Measurements from ENCODE around the gene BRD3OS.

Gene BRD3OS

DNA sequence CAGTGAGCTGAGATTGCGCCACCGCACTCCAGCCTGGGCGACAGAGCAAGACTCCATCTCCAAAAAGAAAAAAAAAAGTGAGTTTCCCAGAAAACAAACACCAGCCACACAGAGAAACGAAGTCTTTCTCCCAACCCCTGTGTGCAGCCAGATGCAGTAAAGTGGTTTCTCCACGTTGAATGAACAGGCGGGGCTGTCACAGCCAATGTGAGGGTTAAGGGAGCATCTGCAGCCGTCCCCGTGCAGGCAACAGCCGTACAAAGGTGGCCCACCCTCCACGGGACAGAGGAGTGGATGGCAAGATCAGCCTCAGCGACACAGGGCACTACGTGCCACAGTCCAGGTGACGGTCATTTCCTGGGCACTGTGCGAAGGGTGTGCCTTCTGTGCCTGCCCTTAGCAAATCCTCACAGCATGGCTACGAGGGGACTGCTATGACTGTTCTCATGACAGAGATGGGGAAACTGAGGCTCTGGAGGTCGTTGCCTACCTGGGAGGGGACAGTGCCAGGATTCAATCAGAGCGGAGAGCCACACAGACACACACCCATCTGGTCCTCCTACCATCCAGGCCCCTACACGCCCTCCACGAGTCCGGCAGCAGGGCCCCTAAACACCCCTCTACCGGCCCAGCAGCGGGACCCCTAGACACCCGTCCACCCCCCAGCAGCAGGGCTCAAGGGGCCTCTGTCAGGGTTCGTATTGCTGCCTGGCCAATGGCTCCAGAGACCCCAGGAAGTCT is 35.5 kb upstream of the BRD3OS start:
- DNase-seq, result no peak

DNA sequence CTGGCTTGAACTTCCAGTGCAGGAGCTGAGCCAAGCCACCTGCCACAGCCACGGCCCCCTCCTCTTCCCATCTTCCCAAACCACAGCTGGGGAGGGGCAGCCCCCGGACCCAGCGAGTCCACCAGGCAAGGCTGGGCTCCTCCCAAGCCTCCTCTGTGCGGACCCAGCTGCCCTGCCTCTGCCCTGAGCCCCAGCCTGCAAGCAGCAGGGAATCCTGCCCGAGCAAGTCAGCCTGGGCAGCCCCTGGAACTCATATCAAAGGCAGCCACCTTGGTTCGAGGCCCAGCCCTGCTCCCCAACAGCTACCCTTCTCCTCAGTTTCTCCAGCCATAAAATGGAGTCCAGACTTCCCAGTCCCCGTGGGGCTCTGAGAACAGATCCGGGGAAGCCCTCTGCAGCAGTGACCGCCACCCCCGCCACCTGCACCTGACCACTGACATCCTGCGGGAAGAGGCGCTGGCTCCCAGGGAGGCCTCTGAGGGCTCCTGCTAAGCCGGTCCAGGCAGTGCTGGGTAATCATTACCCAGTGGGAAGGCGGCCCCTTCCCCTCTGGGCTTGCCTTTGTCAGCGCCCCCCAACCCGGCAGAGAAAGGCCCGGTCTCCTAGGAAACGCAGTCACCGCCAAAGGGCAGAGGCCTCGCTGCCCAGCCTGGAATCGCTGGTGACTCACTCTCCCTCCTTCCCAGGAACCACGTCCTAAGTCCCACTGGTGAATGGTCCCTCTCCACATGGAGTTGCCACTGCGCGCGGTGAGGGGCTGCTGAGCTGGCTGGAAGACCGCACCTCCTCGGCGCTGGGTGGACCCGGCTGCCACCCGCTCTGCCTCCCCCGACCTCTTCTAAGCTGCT is 34.7 kb upstream of the BRD3OS start:
- DNase-seq, result no peak

DNA sequence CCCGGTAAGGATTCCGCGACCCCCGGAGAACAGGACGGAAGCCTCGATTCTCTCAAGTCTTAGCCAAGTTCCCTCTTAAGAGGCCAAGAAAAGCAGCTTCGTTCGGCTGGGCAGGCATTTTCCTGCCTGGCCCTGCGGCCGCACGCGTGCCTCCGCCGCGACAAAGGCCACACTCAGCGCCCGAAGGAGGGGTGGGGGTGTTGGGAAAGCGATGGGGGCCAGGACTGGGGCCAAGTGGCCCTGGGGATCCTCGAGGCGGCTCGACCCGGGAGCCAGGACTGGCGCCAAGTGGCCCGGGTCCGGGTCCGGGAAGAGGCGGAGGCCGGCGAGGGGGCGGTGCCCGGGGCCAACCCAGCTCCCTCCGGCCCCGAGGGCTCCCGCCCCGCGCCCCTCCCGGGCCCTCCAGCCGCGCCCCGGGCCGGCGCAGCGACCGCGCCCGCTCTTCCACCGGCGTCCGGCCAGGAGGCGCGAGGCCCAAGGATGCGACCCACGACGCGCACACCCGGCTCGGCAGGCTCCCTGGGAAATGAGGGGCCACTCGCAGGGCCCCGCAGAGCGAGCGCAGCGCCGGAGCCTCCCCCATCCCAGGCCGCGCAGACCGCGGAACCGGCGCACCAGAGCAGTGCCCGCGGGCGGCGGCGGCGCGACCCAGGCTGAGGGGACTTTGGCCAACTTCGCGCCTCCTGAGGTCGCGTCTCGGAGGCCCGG is 33.9 kb upstream of the BRD3OS start:
- DNase-seq, result peak in 1 of 2 donors; percentile 9

DNA sequence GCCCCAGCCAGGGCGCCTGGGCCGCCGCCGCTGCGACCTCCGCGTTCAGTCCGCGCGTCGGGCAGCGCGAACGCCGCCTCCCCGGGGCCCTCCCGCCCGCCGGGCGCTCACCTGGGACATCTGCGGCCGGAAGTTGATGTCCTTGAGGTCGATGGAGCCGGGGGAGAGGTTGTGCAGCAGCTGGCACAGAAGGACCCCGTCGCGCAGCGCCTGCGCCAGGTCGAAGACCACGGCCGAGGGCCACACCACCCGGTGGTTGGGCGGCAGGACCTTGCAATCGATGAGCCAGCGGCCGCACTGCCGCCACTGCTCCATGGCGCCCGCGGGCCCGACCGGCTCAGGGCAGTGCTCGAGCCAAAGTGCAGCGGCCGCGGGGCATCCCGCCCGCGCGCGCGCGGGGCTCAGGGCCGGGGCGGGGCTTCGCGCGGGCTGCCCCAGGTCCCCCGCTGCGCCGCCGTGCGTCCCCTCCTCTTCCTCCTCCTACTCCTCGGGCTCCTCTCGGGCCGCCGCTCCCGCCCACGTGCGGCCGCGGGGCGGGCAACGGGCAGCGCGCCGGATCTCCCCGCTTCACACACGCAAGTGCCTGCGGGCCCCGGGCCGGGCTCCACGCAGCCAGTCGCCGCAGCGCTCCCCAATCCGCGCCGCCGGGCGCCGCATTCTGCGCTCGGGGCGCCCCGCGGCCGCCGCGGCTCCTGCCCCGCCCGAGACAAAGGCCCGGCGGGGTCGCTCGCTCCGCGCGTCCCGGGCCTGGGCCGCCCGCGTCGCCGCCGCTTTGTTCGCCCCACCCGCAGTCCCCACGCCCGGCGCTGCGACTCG is 33.1 kb upstream of the BRD3OS start, which contains the start of gene VAV2:
VAV2 (minus strand) TSS at position 361 of the 816 bp plus-strand sequence; CDS start at position 315, 46 bp downstream.
- DNase-seq, result peak; percentile 40 to 70

DNA sequence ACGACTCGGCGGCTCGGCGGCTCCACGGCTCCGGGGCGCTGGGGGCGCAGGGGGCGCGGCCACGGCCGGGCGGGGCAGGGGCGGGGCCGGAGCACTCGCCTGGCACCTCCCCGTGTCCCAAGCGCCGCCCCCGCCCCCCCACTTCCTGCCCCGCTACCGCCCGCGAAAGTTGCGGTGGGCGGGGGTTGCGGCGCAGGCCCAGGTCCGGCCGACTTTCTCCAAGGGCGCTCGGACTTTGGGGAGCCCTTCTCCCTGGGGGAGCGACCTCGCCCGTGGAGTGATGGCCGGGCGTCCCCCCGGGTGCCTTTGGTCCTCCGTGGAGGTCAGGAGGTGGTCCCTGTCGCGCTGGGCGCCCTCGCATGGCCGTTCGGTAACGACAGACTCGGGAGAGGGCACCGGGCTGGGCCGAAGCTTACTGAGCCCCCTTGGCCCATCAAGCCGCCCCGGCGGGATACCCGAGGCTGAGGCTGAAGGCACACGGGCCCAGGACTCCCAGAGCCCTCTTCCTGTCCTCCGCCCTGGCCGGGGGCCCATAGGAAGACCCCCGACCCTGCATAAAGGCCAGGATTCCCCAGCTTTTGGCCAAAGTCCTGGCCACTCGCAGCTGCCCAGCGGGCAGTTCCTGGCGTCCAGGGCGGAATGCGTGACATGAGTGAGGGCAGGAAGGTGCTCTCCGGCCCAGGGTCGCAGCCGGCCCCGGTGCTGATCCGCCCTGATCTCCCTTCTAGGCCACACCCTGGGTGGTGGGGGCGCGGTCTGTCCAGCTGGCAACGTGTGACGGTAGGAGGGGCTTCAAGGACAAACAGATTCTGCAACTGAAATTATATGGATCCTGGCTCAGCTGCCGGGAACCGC is 32.3 kb upstream of the BRD3OS start:
- peak; percentile 79 to 85 for DNase-seq

DNA sequence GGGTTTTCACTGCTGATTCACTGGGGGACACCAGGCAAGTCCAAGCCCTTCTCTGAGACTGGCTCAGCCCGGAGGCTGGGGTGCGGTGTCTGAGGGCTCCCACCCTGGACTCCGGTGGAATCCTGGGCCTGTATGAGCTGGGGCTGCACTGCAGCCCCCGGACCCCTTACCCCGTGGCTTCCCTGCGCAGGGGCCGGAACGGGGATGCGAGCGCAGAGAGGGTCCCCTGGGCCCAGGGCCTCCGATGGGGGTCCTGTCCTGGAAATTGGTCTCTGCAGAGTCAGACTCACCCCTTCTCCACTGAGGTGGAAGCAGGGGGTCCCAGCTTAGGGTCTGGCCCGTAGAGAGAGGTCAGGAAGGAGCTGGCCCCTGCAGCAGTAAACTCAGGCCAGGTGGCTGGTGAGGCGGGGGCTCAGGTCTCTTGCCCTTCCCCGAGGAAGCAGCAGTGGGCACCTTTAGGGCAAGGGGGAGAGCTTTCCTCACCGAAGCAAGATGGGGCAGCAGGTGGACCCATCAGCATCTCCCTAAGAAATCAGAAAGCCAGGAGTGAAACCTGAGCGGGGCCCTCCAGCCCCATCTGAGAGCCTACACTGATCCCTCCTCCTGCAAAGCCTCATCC is 31.5 kb upstream of the BRD3OS start:
- no peak for DNase-seq

DNA sequence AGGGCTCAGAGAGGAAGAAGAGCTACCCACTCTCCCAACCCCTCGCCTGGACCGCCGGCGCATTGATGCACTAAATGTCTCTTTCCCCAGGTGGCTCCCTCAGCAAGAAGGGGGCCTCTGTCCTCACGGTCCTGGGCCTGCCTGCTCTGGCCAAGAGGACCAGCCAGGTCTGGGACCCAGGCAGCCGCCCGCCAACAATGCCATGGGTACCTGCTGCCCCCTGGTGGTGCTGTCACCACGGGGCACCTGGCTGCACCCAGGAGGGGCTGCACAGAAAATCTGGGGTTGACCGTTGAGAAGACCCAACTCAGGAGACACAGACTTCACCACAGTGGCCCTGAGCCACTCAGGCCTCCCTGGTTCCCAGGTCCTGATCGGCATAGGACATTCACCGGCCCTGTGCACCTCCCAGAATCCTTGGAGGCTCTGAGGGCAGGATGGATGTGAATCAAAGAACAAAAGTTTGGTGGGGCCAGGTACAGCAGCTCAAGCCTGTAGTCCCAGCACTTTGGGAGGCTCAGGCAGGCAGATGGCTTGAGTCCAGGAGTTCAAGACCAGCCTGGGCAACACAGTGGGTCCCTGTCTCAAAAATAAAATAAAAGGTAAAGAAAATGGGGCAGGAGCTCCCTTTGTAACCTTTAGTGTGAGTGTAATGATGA is 30.8 kb upstream of the BRD3OS start:
- DNase-seq, result peak; percentile 86 to 88

DNA sequence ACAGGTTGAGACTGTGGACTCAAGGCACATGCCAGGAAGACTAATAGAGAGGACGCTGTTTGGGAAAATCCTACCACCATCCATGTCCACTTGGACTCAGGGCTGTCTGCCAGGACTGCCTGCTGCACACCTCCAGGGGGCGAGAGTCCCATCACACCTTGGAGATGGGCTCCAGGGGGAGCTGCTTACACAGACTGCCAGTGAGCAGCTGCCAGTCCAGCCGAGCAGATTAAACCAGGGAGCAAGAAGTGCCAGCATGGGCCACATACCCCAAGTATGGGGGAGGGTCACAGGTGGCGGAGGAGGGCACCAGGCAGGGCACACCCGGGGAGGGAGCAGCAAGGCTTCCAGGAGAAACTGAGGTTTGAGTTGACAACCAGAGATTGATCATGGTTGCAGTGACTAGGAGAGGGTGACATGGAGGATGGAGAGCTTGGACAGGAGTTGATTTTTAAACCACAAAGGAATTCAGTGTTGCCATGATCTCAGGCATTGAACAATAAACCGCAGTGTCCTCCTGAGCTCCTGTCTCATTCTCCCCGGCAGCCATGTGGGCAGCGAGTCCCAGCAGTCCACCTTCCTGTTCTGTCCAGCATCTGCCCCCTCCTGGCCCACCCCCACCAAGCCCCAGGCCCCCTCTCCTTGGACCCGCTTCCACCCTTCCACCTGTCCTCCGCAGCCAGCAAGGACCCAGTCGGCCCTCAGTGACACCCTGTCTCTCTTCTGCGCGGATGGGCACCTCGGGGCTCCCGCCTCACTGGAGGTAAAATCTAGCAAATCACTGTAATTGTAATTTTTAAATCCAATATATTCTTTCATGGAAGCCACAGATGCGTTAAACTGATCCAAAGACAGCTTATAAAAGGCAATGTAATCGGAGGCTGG is 30.0 kb upstream of the BRD3OS start:
- DNase-seq, result peak in 1 of 2 donors; percentile 9

DNA sequence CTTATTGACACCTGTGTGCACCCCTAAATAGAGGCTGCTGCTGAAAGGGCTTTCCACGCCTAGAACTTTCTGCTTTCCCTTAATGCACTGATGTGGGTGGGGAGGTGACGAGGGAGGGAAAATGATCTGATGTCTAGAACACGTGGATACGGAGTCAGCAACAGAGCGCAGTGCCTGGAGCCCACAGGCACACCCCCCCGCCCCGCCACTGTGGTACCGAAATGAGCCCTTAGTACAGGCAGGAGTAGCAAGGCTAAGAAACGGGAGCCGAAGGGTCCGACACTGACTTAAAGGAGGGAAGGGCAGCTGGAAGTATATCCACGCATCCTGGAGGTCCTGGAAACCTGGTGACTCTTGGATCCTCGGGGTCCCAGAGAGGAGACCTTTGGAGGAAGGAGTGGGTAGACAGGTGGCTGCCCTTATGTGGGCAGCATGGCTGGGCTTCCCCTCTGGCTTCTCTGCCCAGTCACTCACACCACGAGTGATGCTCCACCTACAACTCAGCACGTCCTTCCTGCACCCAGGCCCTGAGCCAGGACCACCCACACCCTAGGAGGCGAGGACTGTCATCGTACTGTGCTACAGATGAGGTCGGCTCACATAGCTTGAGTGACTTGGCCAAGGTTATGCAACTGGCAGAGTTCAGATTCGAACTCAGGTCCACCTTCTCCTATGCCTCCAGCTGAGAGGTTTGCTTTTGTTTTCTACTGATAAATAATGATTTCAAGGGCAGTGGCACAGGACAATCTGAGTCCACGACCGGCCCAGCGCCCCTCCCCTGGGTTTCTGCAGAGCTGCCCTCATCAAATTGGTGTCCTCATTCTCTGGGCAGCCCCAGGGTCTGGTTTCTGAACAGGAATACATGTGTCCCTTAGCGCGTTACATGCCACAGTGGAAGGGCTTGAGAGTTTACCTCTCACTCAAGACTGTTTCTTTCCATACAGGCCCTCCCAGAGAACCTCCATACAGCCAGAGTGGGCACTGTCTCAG is 28.5 kb upstream of the BRD3OS start:
- DNase-seq, result no peak

DNA sequence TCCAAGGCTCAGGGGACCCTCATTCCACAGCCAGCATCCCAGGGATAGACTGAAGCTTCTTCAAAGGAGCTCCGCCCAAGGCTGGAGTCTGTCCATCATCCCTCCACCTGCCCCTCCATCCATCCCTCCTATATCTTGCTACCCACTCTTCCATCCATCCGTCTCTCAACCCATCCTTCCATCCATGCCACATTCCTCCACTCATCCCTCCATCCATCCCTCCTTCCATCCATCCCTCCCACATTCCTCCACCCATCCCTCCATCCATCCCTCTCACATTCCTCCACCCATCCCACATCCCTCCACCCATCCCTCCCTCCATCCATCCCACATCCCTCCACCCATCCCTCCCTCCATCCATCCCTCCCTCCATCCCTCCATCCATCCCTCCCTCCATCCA is 27.7 kb upstream of the BRD3OS start:
- no peak for DNase-seq

DNA sequence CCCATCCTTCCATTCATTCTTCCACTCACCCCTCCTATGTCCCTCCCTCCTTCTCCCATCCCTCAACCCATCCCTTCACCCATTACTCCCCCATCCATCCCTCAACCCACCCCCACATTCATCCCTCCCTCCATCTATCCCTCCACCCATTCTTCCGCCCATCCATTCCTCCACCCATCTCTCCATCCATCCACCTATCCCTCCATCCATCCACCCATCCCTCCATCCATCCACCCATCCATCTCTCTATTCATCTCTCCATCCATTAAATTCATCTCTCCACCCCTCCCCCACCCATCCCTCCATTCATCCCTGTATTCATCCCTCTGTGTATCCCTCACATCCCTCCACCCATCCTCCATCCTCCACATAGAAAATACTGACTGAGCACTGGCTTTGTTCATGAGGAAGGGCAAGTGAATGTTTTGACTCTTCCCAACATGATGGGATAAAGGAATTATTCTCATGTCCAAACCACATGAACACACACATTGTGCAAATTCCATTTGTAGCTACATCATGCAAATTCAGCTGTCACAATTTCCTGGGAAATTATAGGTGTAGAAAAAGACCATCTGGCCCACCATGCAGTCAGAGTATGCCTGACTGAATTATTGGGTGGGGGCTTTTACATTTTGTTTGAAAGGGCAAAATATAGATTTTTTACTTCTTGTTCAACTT is 26.2 kb upstream of the BRD3OS start:
- no peak for DNase-seq

DNA sequence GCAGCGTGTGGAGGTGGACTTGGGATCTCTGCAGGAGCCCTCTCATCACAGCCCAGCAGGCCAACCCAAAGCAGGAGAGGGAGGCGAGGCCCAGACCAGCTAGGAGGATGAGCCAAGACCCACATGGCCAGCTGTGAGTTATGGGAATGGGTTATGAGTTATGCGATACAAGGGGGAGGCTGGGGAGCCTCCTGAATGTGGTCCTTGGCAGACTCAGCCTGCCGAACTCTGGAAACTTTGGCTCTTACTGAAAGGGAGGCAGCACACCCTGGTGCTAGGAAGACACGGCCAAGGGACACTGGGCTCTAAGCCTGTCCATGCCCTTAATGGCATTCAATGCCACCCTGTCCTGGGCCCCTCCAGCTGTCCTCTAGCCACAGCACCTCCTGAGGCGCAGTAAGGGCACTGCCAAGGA is 25.4 kb upstream of the BRD3OS start:
- DNase-seq, result no peak

DNA sequence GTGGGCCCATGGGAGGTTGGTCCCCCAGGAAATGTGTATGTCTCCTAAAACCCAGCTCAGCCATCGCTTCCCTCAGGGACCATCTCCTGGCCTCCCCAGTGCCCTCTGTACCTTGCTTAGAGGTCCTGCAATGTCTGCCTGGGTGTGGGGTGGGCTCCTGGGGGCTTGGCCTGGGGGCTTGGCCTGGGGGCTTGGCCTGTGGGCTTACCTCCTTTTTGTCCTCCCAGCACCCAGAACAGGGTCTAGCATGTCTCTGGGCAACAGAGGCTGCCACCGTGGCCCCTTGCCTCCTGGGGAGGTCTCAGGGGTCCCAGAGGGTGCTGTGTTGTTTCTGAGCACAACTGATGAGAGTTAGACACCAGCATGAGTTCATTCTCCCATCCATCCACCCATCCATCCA is 22.5 kb upstream of the BRD3OS start:
- no peak for DNase-seq

DNA sequence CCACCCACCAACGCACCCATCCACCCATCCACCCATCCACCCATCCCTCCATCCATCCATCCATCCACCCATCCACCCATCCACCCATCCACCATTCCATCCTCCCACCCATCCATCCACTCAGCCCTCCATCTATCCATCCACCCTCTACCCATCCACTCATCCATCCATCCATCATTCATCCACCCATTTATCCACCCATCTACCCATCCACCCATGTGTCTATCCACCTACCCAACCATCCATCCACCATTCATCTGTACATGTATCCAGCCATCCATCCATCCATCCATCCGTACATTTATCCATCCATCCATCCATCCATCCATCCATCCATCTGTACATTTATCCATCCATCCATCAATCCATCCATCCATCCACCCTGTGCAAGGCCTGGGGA is 22.0 kb upstream of the BRD3OS start:
- DNase-seq, result no peak

DNA sequence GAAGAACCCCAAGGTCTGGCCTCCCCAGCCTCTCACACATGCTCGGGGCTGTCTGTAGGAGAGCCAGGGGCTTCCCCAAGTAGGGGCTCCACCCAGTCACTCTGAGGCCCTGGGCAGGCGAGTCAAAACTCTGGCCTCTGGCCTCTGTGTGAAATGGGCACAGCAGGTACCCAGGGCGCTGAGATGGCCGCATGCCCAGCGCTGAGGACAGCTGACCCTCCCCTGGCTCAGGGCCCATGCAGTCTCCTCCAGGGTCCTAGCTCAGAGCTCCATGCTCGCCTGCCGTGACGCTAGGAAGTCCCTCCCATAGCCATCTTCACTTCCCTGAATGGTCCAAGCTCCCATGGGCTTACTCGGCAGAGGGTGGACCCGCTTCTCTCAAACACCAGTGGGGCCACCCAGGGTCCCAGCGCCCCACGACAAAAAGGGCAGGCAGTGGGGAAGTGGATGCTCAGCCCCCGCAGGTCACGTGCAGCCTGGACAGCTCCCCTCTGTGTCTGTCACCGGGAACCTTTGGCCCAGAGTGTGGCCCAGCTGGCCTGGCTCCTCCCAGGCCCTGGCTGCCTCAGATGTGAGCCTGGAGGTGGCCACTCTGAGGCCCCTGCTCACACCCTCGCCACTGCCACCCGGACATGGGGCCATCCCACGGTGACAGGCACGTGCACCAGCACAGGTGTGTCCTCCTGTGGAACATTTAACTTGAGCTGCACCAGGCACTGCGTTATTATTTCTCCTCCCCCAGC is 21.0 kb upstream of the BRD3OS start:
- no peak for DNase-seq

DNA sequence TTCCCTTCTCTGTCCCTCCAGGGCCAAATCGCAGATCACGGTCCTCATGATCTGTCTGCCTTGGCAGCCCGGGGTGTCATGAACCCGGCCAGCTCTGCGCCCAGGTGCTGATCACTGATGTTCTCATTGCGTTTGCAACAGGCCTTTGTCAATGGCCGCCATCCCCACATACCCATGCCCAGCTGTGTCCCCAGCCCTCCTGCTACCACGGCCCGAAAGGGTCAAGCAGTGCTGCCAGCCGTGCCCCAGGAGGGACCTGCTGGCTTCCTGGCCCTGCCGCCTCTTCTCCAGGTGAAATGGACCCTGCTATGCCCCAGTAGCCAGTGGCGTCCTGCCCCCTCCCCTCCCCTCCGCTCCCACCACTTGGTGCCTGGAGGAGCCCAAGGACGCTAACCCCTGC is 20.4 kb upstream of the BRD3OS start:
- no peak for DNase-seq

DNA sequence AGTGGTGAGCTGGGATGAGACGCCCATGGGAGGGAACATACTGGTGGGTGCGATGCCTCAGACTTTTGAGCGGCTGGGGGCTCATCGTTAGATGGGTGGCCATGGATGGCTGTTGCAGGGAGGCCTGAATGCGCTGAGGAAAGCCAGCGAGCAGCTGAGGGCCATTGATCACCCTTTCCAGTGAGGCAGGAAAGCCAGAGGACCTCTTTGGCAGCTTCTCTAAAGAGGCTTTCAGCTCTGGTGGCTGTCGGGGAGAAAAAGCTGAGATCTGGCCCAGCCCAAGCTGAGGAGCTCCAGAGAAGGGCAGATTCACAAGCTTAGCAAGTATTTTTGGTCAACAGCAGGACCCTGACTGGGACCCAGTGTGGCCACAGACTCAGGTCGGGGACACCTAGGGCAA is 19.9 kb upstream of the BRD3OS start:
- DNase-seq, result no peak
